ENCODE measurements around the gene NCOA5. TPM values are rescaled to one million over a fixed set of nuclear protein-coding genes. Genes with fewer than 3 reads are reported as not detected.

The NCOA5 gene
- 18.3 TPM for total RNA-seq

GRCh38 chr20:46089417-46090388, at the start of gene NCOA5:
Gene NCOA5 (minus strand): TSS chr20:46089962. CDS start chr20:46079424, 10,538 bp downstream.
- FAIRE-seq, result no peak
- peak; percentile 94 to 98 for DNase-seq (ENCODE audit: low spot score in 2 of 2)

- no peak for DNase-seq (ENCODE audit: low spot score in 2 of 2)
- no peak for FAIRE-seq
Measured at GRCh38 chr20:46139266-46139889, 49.6 kb upstream of the NCOA5 start.

- no peak for FAIRE-seq
- no peak for DNase-seq (ENCODE audit: low spot score in 2 of 2)
Measured at GRCh38 chr20:46137816-46138215, 48.1 kb upstream of the NCOA5 start.

- FAIRE-seq (no peak), DNase-seq (ENCODE audit: low spot score in 2 of 2) (no peak)
Measured at GRCh38 chr20:46135856-46136633, 46.3 kb upstream of the NCOA5 start.

- no peak for FAIRE-seq
- no peak for DNase-seq (ENCODE audit: low spot score in 2 of 2)
Measured at GRCh38 chr20:46134716-46135115, 45.0 kb upstream of the NCOA5 start.

- DNase-seq (ENCODE audit: low spot score in 2 of 2) (no peak), FAIRE-seq (no peak)
Measured at GRCh38 chr20:46133886-46134654, 44.3 kb upstream of the NCOA5 start.

- FAIRE-seq, result no peak
Measured at GRCh38 chr20:46132705-46133120, 43.0 kb upstream of the NCOA5 start.

GRCh38 chr20:46131396-46131795, 41.6 kb upstream of the NCOA5 start:
- DNase-seq (ENCODE audit: low spot score in 2 of 2) (no peak), FAIRE-seq (no peak)

More at GRCh38 chr20:46132705-46133120, 43.0 kb upstream of the NCOA5 start:
- DNase-seq (ENCODE audit: low spot score in 2 of 2), result peak; percentile 31 to 74

GRCh38 chr20:46130534-46130933, 40.8 kb upstream of the NCOA5 start:
- no peak for DNase-seq (ENCODE audit: low spot score in 2 of 2)

GRCh38 chr20:46129955-46130481, 40.3 kb upstream of the NCOA5 start:
- DNase-seq (ENCODE audit: low spot score in 2 of 2), result no peak
- FAIRE-seq, result no peak

More at GRCh38 chr20:46130534-46130933, 40.8 kb upstream of the NCOA5 start:
- FAIRE-seq, result no peak

- DNase-seq (ENCODE audit: low spot score in 2 of 2), result peak in 1 of 2 donors; percentile 60
- FAIRE-seq, result no peak
Measured at GRCh38 chr20:46128310-46129151, 38.8 kb upstream of the NCOA5 start.

GRCh38 chr20:46127396-46128010, 37.7 kb upstream of the NCOA5 start:
- no peak for DNase-seq (ENCODE audit: low spot score in 2 of 2)

GRCh38 chr20:46126440-46127056, 36.8 kb upstream of the NCOA5 start:
- DNase-seq (ENCODE audit: low spot score in 2 of 2) (no peak), FAIRE-seq (no peak)

More at GRCh38 chr20:46127396-46128010, 37.7 kb upstream of the NCOA5 start:
- no peak for FAIRE-seq

GRCh38 chr20:46123482-46124245, 33.9 kb upstream of the NCOA5 start:
- no peak for DNase-seq (ENCODE audit: low spot score in 2 of 2)
- FAIRE-seq, result no peak

- FAIRE-seq (no peak), DNase-seq (ENCODE audit: low spot score in 2 of 2) (no peak)
Measured at GRCh38 chr20:46122516-46123481, 33.0 kb upstream of the NCOA5 start.

- FAIRE-seq (no peak), DNase-seq (ENCODE audit: low spot score in 2 of 2) (no peak)
Measured at GRCh38 chr20:46122071-46122470, 32.3 kb upstream of the NCOA5 start.
